SJSA1 (cell line): ENCODE data around the gene UGT1A7. TPM values are rescaled to one million over a fixed set of nuclear protein-coding genes. Genes with fewer than 3 reads are reported as not detected.
"Not testable (repeated sequence)": the region's sequence is repeated elsewhere in the genome, so short reads cannot be mapped to it uniquely, and the experiment has no call there.

Source experiments
- DNase-seq, 2 experiments: peaks; one replicate each; pipeline ENCODE4 v3.0.0-alpha.2; 2015 to 2020; ENCODE audit warnings: low spot score in 2 of 2, low read depth in 1 of 2
- H3K27ac ChIP-seq: fragments of 250-450 bp; sonication (Bioruptor Pico); 2 replicates; pipeline ENCODE4 v1.5.1; 2020; ENCODE audit warnings: mild to moderate bottlenecking, moderate library complexity
- H3K27me3 ChIP-seq: fragments of 250-450 bp; sonication (Bioruptor Pico); replicated peaks from 2 replicates; pipeline ENCODE4 v1.5.1; 2020; ENCODE audit warnings: mild to moderate bottlenecking, moderate library complexity
- H3K36me3 ChIP-seq: fragments of 250-450 bp; sonication (Bioruptor Pico); 2 replicates; pipeline ENCODE4 v1.5.1; 2020; ENCODE audit warnings: mild to moderate bottlenecking
- H3K4me1 ChIP-seq: fragments of 250-450 bp; sonication (Bioruptor Pico); replicated peaks from 2 replicates; pipeline ENCODE4 v1.6.1; 2021; ENCODE audit warnings: mild to moderate bottlenecking
- H3K4me3 ChIP-seq: fragments of 250-450 bp; sonication (Bioruptor Pico); 2 replicates; pipeline ENCODE4 v1.5.1; 2020; ENCODE audit warnings: mild to moderate bottlenecking
- H3K9me3 ChIP-seq: fragments of 250-450 bp; sonication (Bioruptor Pico); replicated peaks from 2 replicates; pipeline ENCODE4 v1.5.1; 2020; ENCODE audit warnings: mild to moderate bottlenecking
- total RNA-seq: library from RNA; depleted of rRNA; stranded (reverse); fragments of >200 nt; shearing (Covaris generic); gene quantifications from 2 replicates; pipeline ENCODE4 v1.2.3, GENCODE V29; 2014

UGT1A7 gene
- total RNA-seq, 1 experiment from 2014 or later = not detected

- H3K36me3 ChIP-seq = no peaks in the 10 kb centered on the region
- H3K9me3 ChIP-seq = no peaks in the 10 kb centered on the region
- H3K4me3 ChIP-seq = no peak overlapping the region
- H3K27ac ChIP-seq = no peak overlapping the region
- H3K4me1 ChIP-seq = no peaks in the 10 kb centered on the region
- DNase-seq = no peak
- no peaks in the 10 kb centered on the region for H3K27me3 ChIP-seq
Measured at GRCh38 chr2:233690444-233690843, 8.7 kb downstream of the UGT1A7 start.

- Histone ChIP-seq H3K27me3 (no peaks in the 10 kb centered on the region), H3K9me3 (no peaks in the 10 kb centered on the region), H3K27ac (no peak overlapping the region), H3K36me3 (no peaks in the 10 kb centered on the region), H3K4me3 (no peak overlapping the region), H3K4me1 (no peaks in the 10 kb centered on the region)
- DNase-seq = no peak
Measured at GRCh38 chr2:233691443-233692433, 10.0 kb downstream of the UGT1A7 start.

GRCh38 chr2:233692648-233693047 is 10.9 kb downstream of the UGT1A7 start, which contains the start of gene UGT1A6:
Gene UGT1A6, plus strand, starts transcription at chr2:233692890. Its CDS starts 115 bp downstream, at chr2:233693005.
- DNase-seq = no peak
- Histone ChIP-seq H3K27ac (no peak within 1 kb of the TSS), H3K36me3 (no peaks in the 10 kb centered on the region), H3K9me3 (no peaks in the 10 kb centered on the region), H3K4me3 (no peak within 1 kb of the TSS), H3K27me3 (no peaks in the 10 kb centered on the region), H3K4me1 (no peaks in the 10 kb centered on the region)

GRCh38 chr2:233693963-233694362 is 12.3 kb downstream of the UGT1A7 start:
- Histone ChIP-seq H3K4me1 (no peaks in the 10 kb centered on the region; the same call in 1 of the 2 replicates), H3K4me3 (no peak overlapping the region), H3K36me3 (no peaks in the 10 kb centered on the region), H3K27me3 (no peaks in the 10 kb centered on the region), H3K9me3 (no peaks in the 10 kb centered on the region), H3K27ac (no peak overlapping the region)
- DNase-seq = no peak

GRCh38 chr2:233698740-233699139 is 17.0 kb downstream of the UGT1A7 start:
- Histone ChIP-seq H3K9me3 (no peaks in the 10 kb centered on the region), H3K27ac (no peak overlapping the region), H3K27me3 (no peaks in the 10 kb centered on the region), H3K4me1 (peaks cover 14% of the 10 kb centered on the region), H3K4me3 (no peak overlapping the region), H3K36me3 (no peaks in the 10 kb centered on the region)
- DNase-seq = no peak

GRCh38 chr2:233699424-233700027 is 17.8 kb downstream of the UGT1A7 start:
- Histone ChIP-seq H3K36me3 (no peaks in the 10 kb centered on the region), H3K27ac (peak overlapping the region; percentile 98), H3K9me3 (no peaks in the 10 kb centered on the region), H3K4me1 (peaks cover 14% of the 10 kb centered on the region), H3K4me3 (no peak overlapping the region), H3K27me3 (no peaks in the 10 kb centered on the region)
- no peak for DNase-seq

- H3K4me3 ChIP-seq = no peak overlapping the region
- H3K36me3 ChIP-seq = no peaks in the 10 kb centered on the region
- H3K27me3 ChIP-seq = no peaks in the 10 kb centered on the region
- DNase-seq = peak in 1 of 2 experiments; percentile 63
- no peaks in the 10 kb centered on the region for H3K9me3 ChIP-seq
- peak overlapping the region; percentile 98 for H3K27ac ChIP-seq
- peaks cover 14% of the 10 kb centered on the region for H3K4me1 ChIP-seq
Measured at GRCh38 chr2:233700028-233700635, 18.4 kb downstream of the UGT1A7 start.

GRCh38 chr2:233700842-233701241 is 19.1 kb downstream of the UGT1A7 start:
- H3K9me3 ChIP-seq, H3K4me3 ChIP-seq, DNase-seq, H3K36me3 ChIP-seq, H3K27me3 ChIP-seq: not testable (repeated sequence)
- peaks cover 14% of the 10 kb centered on the region for H3K4me1 ChIP-seq
- peak overlapping the region; percentile 98 for H3K27ac ChIP-seq

- Histone ChIP-seq H3K36me3 (no peaks in the 10 kb centered on the region), H3K4me1 (peaks cover 27% of the 10 kb centered on the region), H3K9me3 (no peaks in the 10 kb centered on the region), H3K27me3 (no peaks in the 10 kb centered on the region), H3K4me3 (no peak overlapping the region), H3K27ac (no peak overlapping the region)
- DNase-seq = no peak
Measured at GRCh38 chr2:233702238-233702637, 20.5 kb downstream of the UGT1A7 start.

GRCh38 chr2:233705911-233706506 is 24.3 kb downstream of the UGT1A7 start:
- H3K27me3 ChIP-seq = no peaks in the 10 kb centered on the region
- no peak for DNase-seq
- H3K4me3 ChIP-seq = no peak overlapping the region
- H3K36me3 ChIP-seq = no peaks in the 10 kb centered on the region
- no peak overlapping the region for H3K27ac ChIP-seq
- H3K4me1 ChIP-seq = peaks cover 30% of the 10 kb centered on the region
- no peaks in the 10 kb centered on the region for H3K9me3 ChIP-seq

GRCh38 chr2:233706720-233707119 is 25.0 kb downstream of the UGT1A7 start:
- no peak for DNase-seq
- H3K27me3 ChIP-seq = no peaks in the 10 kb centered on the region
- H3K4me1 ChIP-seq = peaks cover 33% of the 10 kb centered on the region
- H3K4me3 ChIP-seq = no peak overlapping the region
- no peaks in the 10 kb centered on the region for H3K36me3 ChIP-seq
- H3K9me3 ChIP-seq = no peaks in the 10 kb centered on the region
- no peak overlapping the region for H3K27ac ChIP-seq

- Histone ChIP-seq H3K36me3 (no peaks in the 10 kb centered on the region), H3K4me1 (peaks cover 33% of the 10 kb centered on the region), H3K27me3 (no peaks in the 10 kb centered on the region), H3K9me3 (no peaks in the 10 kb centered on the region), H3K4me3 (no peak overlapping the region), H3K27ac (peak overlapping the region; percentile 33)
- DNase-seq = peak in 1 of 2 experiments; percentile 50
Measured at GRCh38 chr2:233707940-233708644, 26.4 kb downstream of the UGT1A7 start.

- no peak overlapping the region for H3K4me3 ChIP-seq
- H3K36me3 ChIP-seq = no peaks in the 10 kb centered on the region
- H3K4me1 ChIP-seq = peaks cover 33% of the 10 kb centered on the region
- no peak overlapping the region for H3K27ac ChIP-seq
- no peak for DNase-seq
- no peaks in the 10 kb centered on the region for H3K9me3 ChIP-seq
- H3K27me3 ChIP-seq = no peaks in the 10 kb centered on the region
Measured at GRCh38 chr2:233708942-233709341, 27.2 kb downstream of the UGT1A7 start.
